HG02763 (cell line): ENCODE data around the gene PLEKHH2.

Source experiments
- ATAC-seq: cut with Tn5 transposase; IDR thresholded peaks from one replicate; pipeline ENCODE4 v1.9.1; 2021; ENCODE audit warnings: mild to moderate bottlenecking, moderate library complexity; ENCODE audit not compliant: unreplicated experiment

Gene PLEKHH2

GRCh38 chr2:43806719-43807031 lies 169.6 kb downstream of the PLEKHH2 start:
- ATAC-seq: no peak

DNA sequence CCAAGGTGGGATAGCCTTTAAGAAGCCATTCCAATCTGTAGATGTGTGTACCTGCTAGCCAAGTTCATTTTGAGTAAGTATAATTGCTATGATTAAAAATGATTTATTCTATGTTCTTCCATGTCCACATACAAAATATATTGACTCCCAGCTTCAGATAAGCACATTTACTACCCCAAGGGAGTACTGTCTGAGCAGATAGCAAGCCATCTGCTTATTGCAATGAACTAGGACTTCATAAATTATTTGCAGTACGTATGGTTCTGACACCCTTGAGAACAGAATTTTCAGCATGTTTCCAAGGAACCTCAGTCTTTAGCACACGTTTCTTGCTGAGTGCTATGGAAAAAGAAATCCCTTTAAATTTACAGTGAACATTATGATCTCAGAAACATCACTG lies 173.4 kb downstream of the PLEKHH2 start:
- no peak for ATAC-seq

DNA sequence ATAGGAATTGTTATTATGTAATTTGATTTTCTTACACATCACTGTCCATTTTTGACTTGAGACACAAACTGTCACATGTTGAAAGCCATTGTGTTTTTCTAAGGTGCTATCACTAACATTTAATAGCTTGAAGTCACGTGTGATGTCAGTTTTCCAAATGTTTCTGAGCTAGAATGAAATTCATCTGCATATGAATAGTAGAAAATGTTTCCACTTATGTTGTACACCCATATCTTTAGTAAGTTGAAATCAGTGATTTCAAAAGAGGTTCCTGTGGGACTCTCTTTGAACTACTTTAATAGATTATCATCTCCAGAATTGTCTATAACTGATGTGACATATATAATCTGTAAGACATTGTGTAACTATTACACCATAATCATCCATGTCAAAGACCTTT lies 173.8 kb downstream of the PLEKHH2 start:
- ATAC-seq: no peak

GRCh38 chr2:43812006-43812405 lies 174.9 kb downstream of the PLEKHH2 start:
- no peak for ATAC-seq

DNA sequence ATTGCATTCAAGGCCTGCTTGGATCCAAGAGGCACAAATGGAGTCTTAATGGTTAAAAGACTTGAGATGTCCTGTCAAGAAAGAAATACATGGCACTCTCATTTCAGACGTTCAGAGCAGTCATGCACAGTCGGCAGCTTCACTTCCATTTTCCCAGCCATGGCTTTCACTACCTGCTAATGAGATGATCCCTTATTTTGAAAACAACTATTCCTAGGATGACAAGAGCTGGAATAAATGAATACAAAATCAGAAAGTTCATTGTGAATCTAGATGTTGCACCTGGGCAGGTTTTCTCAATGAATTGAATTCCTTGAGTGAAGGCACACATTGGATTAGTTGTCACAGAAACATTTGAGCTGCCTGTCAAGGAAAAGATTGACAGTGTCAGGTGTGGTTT lies 175.9 kb downstream of the PLEKHH2 start:
- ATAC-seq: no peak

GRCh38 chr2:43814711-43815110 lies 177.7 kb downstream of the PLEKHH2 start:
- ATAC-seq: no peak
